Measurements from ENCODE around the gene CD3D.
"Not testable (repeated sequence)": the region's sequence is repeated elsewhere in the genome, so short reads cannot be mapped to it uniquely, and the experiment has no call there.

The CD3D gene

GRCh38 chr11:118339281-118339961, 3.1 kb downstream of the CD3D start:
- DNase-seq (ENCODE audit: low read depth, low spot score): no peak

GRCh38 chr11:118338637-118339061, 3.9 kb downstream of the CD3D start:
- no peak for DNase-seq (ENCODE audit: low read depth, low spot score)

GRCh38 chr11:118334745-118335144, 7.8 kb downstream of the CD3D start:
- DNase-seq (ENCODE audit: low read depth, low spot score): no peak

- DNase-seq (ENCODE audit: low read depth, low spot score): no peak
Observed at GRCh38 chr11:118328745-118329144, 13.8 kb downstream of the CD3D start.

- DNase-seq (ENCODE audit: low read depth, low spot score): no peak
Observed at GRCh38 chr11:118325283-118325682, 17.2 kb downstream of the CD3D start.

- DNase-seq (ENCODE audit: low read depth, low spot score): no peak
Observed at GRCh38 chr11:118322721-118323120, 19.8 kb downstream of the CD3D start.

GRCh38 chr11:118321386-118322082, 21.0 kb downstream of the CD3D start:
- no peak for DNase-seq (ENCODE audit: low read depth, low spot score)

- DNase-seq (ENCODE audit: low read depth, low spot score): no peak
Observed at GRCh38 chr11:118320515-118320914, 22.0 kb downstream of the CD3D start.

- no peak for DNase-seq (ENCODE audit: low read depth, low spot score)
Observed at GRCh38 chr11:118319337-118319707, 23.2 kb downstream of the CD3D start.

- DNase-seq (ENCODE audit: low read depth, low spot score): no peak
Observed at GRCh38 chr11:118318581-118319336, 23.7 kb downstream of the CD3D start.

GRCh38 chr11:118318124-118318523, 24.4 kb downstream of the CD3D start:
- no peak for DNase-seq (ENCODE audit: low read depth, low spot score)

GRCh38 chr11:118314988-118315411, 27.5 kb downstream of the CD3D start:
- DNase-seq (ENCODE audit: low read depth, low spot score): no peak

- no peak for DNase-seq (ENCODE audit: low read depth, low spot score)
Observed at GRCh38 chr11:118313242-118313641, 29.3 kb downstream of the CD3D start.

- DNase-seq (ENCODE audit: low read depth, low spot score): no peak
Observed at GRCh38 chr11:118312328-118312727, 30.2 kb downstream of the CD3D start.

- DNase-seq (ENCODE audit: low read depth, low spot score): no peak
Observed at GRCh38 chr11:118311518-118311917, 31.0 kb downstream of the CD3D start.

- DNase-seq (ENCODE audit: low read depth, low spot score): no peak
Observed at GRCh38 chr11:118310781-118311485, 31.6 kb downstream of the CD3D start.

- DNase-seq (ENCODE audit: low read depth, low spot score): no peak
Observed at GRCh38 chr11:118310271-118310670, 32.2 kb downstream of the CD3D start.

GRCh38 chr11:118308995-118309528, 33.4 kb downstream of the CD3D start:
- not testable (repeated sequence) for DNase-seq (ENCODE audit: low read depth, low spot score)

GRCh38 chr11:118306556-118306955, 35.9 kb downstream of the CD3D start:
- DNase-seq (ENCODE audit: low read depth, low spot score): no peak

GRCh38 chr11:118305726-118306125, 36.8 kb downstream of the CD3D start:
- no peak for DNase-seq (ENCODE audit: low read depth, low spot score)

- DNase-seq (ENCODE audit: low read depth, low spot score): no peak
Observed at GRCh38 chr11:118304568-118305248, 37.8 kb downstream of the CD3D start, which contains the start of gene CD3E. TSS of gene CD3E (plus strand) at chr11:118304730. CDS start at chr11:118304953, 223 bp downstream.

All from smooth muscle cell of the brain vasculature (primary cell).